Measurements from ENCODE around the gene GFM1.

- no peak for TF ChIP-seq POLR2A (IDR thresholded peaks at IDR 0.05)
- no peak for TF ChIP-seq CTCF (IDR thresholded peaks at IDR 0.05)
Observed at GRCh38 chr3:158617982-158618875, 26.1 kb upstream of the GFM1 start.
